Measurements from ENCODE around the gene LY6G6C.

Gene LY6G6C

GRCh38 chr6:31740397-31741223 is 19.1 kb upstream of the LY6G6C start:
- DNase-seq, result no peak

GRCh38 chr6:31739639-31740396 is 18.3 kb upstream of the LY6G6C start, which contains the start of gene MSH5:
TSS of gene MSH5 (plus strand) at chr6:31740005. CDS start at chr6:31740467, 462 bp downstream.
- DNase-seq, result peak; percentile 97 to 98

GRCh38 chr6:31737991-31738979 is 16.7 kb upstream of the LY6G6C start:
- DNase-seq, result peak; percentile 87 to 88

- peak; percentile 58 to 63 for DNase-seq
Measured at GRCh38 chr6:31737315-31737990, 15.9 kb upstream of the LY6G6C start.

GRCh38 chr6:31736768-31737314 is 15.3 kb upstream of the LY6G6C start:
- peak in 1 of 2 donors; percentile 26 for DNase-seq

GRCh38 chr6:31736021-31736767 is 14.6 kb upstream of the LY6G6C start, which contains the start of gene CLIC1:
TSS of gene CLIC1 (minus strand) at chr6:31736530. CDS start at chr6:31736300, 230 bp downstream.
- peak; percentile 87 for DNase-seq

- peak; percentile 78 to 83 for DNase-seq
Measured at GRCh38 chr6:31734821-31735406, 13.4 kb upstream of the LY6G6C start.

GRCh38 chr6:31734247-31734820 is 12.8 kb upstream of the LY6G6C start:
- DNase-seq, result no peak

- DNase-seq, result no peak
Measured at GRCh38 chr6:31733734-31734133, 12.2 kb upstream of the LY6G6C start.

GRCh38 chr6:31732029-31732428 is 10.5 kb upstream of the LY6G6C start:
- DNase-seq, result no peak

GRCh38 chr6:31730631-31731086 is 9.1 kb upstream of the LY6G6C start:
- DNase-seq, result no peak

GRCh38 chr6:31729979-31730630 is 8.6 kb upstream of the LY6G6C start:
- DNase-seq, result peak; percentile 74 to 80

- DNase-seq, result peak; percentile 82 to 85
Measured at GRCh38 chr6:31729515-31729978, 8.0 kb upstream of the LY6G6C start.

- DNase-seq, result no peak
Measured at GRCh38 chr6:31728767-31729514, 7.4 kb upstream of the LY6G6C start, which contains the start of gene DDAH2. TSS of gene DDAH2 (minus strand) at chr6:31729299. CDS start at chr6:31729161, 138 bp downstream.

GRCh38 chr6:31727717-31728671 is 6.4 kb upstream of the LY6G6C start:
- DNase-seq, result no peak

- DNase-seq, result peak; percentile 30 to 74
Measured at GRCh38 chr6:31727034-31727716, 5.6 kb upstream of the LY6G6C start.

All from CD4-positive, alpha-beta T cell treated with Interferon alpha-2 for 1 hour (primary cell).